SK-N-SH treated with all-trans-retinoic acid at 6 μM for 48 hours (cell line): ENCODE results near the gene ZNF527.

Experiments used
- ATAC-seq: fragments of 200-7000 bp; cut with Tn5 transposase; 3 replicates; pipeline ENCODE4 v1.9.1; 2020; ENCODE audit warnings: mild to moderate bottlenecking, moderate library complexity
- ARNTL ChIP-seq: fragments of 450-650 bp; formaldehyde crosslinking; IDR thresholded peaks from 2 replicates; pipeline ENCODE4 v1.5.0; 2020; ENCODE audit warnings: low read depth, mild to moderate bottlenecking, moderate library complexity, borderline replicate concordance
- BACH2 ChIP-seq: fragments of 250-450 bp; sonication (Bioruptor Pico); IDR thresholded peaks from 2 replicates; pipeline ENCODE4 v1.9.0; 2021; ENCODE audit warnings: mild to moderate bottlenecking, borderline replicate concordance
- CREB5 ChIP-seq: fragments of 250-450 bp; sonication (Bioruptor Pico); IDR thresholded peaks from 2 replicates; pipeline ENCODE4 v1.5.1; 2020; ENCODE audit warnings: low read depth, mild to moderate bottlenecking, moderate library complexity
- CSDC2 ChIP-seq: fragments of 250-450 bp; sonication (Bioruptor Pico); IDR thresholded peaks from 2 replicates; pipeline ENCODE4 v1.5.0; 2020; ENCODE audit warnings: mild to moderate bottlenecking, moderate library complexity
- CSRNP3 ChIP-seq: fragments of 250-450 bp; sonication (Bioruptor Pico); IDR thresholded peaks from 2 replicates; pipeline ENCODE4 v1.5.1; 2021; ENCODE audit warnings: mild to moderate bottlenecking, moderate library complexity
- ESRRG ChIP-seq: fragments of 250-450 bp; sonication (Bioruptor Pico); IDR thresholded peaks from 2 replicates; pipeline ENCODE4 v1.6.1; 2021; ENCODE audit warnings: mild to moderate bottlenecking
- GLIS3 ChIP-seq: fragments of 250-450 bp; sonication (Bioruptor Pico); IDR thresholded peaks from 2 replicates; pipeline ENCODE4 v1.5.0; 2020; ENCODE audit warnings: mild to moderate bottlenecking, moderate library complexity
- ISL1 ChIP-seq: fragments of 250-450 bp; sonication (Bioruptor Pico); IDR thresholded peaks from 2 replicates; pipeline ENCODE4 v2.1.2; 2022; ENCODE audit warnings: mild to moderate bottlenecking, moderate library complexity
- PATZ1 ChIP-seq: fragments of 250-450 bp; sonication (Bioruptor Pico); IDR thresholded peaks from 2 replicates; pipeline ENCODE4 v1.8.0; 2020; ENCODE audit warnings: mild to moderate bottlenecking, moderate library complexity, borderline replicate concordance
- POU6F1 ChIP-seq: fragments of 250-450 bp; sonication (Bioruptor Pico); IDR thresholded peaks from 2 replicates; pipeline ENCODE4 v1.8.0; 2021; ENCODE audit warnings: low read depth, mild to moderate bottlenecking, moderate library complexity, borderline replicate concordance
- PPARA ChIP-seq: fragments of 250-450 bp; sonication (Bioruptor Pico); IDR thresholded peaks from 2 replicates; pipeline ENCODE4 v1.5.0; 2020; ENCODE audit warnings: mild to moderate bottlenecking, borderline replicate concordance
- RARB ChIP-seq: fragments of 250-450 bp; sonication (Bioruptor Pico); IDR thresholded peaks from 2 replicates; pipeline ENCODE4 v1.8.0; 2021; ENCODE audit warnings: mild to moderate bottlenecking, moderate library complexity
- SNAI2 ChIP-seq: fragments of 250-450 bp; sonication (Bioruptor Pico); IDR thresholded peaks from 2 replicates; pipeline ENCODE4 v1.5.0; 2020; ENCODE audit warnings: mild to moderate bottlenecking, moderate library complexity
- TCF4 ChIP-seq: fragments of 250-450 bp; sonication (Bioruptor Pico); IDR thresholded peaks from 2 replicates; pipeline ENCODE4 v1.8.0; 2021; ENCODE audit warnings: mild to moderate bottlenecking, moderate library complexity, borderline replicate concordance
- TOX ChIP-seq: fragments of 250-450 bp; sonication (Bioruptor Pico); IDR thresholded peaks from 2 replicates; pipeline ENCODE4 v1.8.0; 2021; ENCODE audit warnings: mild to moderate bottlenecking, moderate library complexity, borderline replicate concordance
- ZFP3 ChIP-seq: fragments of 250-450 bp; sonication (Bioruptor Pico); IDR thresholded peaks from 2 replicates; pipeline ENCODE4 v1.5.0; 2020; ENCODE audit warnings: mild to moderate bottlenecking, moderate library complexity
- ZFP30 ChIP-seq: fragments of 450-650 bp; formaldehyde crosslinking; IDR thresholded peaks from 2 replicates; pipeline ENCODE4 v1.5.0; 2022; ENCODE audit warnings: mild to moderate bottlenecking, moderate library complexity
- ZNF565 ChIP-seq: fragments of 450-650 bp; formaldehyde crosslinking; conservative IDR thresholded peaks from 2 replicates; pipeline ENCODE4 v1.5.0; 2020; ENCODE audit warnings: low read depth, mild to moderate bottlenecking, moderate library complexity
- ZNF8 ChIP-seq: fragments of 450-650 bp; formaldehyde crosslinking; IDR thresholded peaks from 2 replicates; pipeline ENCODE4 v1.5.0; 2020; ENCODE audit warnings: mild to moderate bottlenecking, moderate library complexity
- TF ChIP-seq, protein P1 (sequence below): fragments of 250-450 bp; sonication (Bioruptor Pico); IDR thresholded peaks from 2 replicates; pipeline ENCODE4 v1.5.0; 2020; ENCODE audit warnings: mild to moderate bottlenecking, moderate library complexity

ZNF527 gene

GRCh38 chr19:37333457-37333856, 37.4 kb upstream of the ZNF527 start:
- no peak for ATAC-seq
- TF ChIP-seq CREB5 (CRISPR knock-in tag) (no peak), ZNF8 (CRISPR knock-in tag) (no peak), PATZ1 (no peak), ZNF565 (CRISPR knock-in tag) (no peak), CSDC2 (no peak), ISL1 (CRISPR knock-in tag) (no peak), POU6F1 (CRISPR knock-in tag) (no peak)
- TF ChIP-seq, protein P1, sequence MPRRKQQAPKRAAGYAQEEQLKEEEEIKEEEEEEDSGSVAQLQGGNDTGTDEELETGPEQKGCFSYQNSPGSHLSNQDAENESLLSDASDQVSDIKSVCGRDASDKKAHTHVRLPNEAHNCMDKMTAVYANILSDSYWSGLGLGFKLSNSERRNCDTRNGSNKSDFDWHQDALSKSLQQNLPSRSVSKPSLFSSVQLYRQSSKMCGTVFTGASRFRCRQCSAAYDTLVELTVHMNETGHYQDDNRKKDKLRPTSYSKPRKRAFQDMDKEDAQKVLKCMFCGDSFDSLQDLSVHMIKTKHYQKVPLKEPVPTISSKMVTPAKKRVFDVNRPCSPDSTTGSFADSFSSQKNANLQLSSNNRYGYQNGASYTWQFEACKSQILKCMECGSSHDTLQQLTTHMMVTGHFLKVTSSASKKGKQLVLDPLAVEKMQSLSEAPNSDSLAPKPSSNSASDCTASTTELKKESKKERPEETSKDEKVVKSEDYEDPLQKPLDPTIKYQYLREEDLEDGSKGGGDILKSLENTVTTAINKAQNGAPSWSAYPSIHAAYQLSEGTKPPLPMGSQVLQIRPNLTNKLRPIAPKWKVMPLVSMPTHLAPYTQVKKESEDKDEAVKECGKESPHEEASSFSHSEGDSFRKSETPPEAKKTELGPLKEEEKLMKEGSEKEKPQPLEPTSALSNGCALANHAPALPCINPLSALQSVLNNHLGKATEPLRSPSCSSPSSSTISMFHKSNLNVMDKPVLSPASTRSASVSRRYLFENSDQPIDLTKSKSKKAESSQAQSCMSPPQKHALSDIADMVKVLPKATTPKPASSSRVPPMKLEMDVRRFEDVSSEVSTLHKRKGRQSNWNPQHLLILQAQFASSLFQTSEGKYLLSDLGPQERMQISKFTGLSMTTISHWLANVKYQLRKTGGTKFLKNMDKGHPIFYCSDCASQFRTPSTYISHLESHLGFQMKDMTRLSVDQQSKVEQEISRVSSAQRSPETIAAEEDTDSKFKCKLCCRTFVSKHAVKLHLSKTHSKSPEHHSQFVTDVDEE (CRISPR knock-in tag): no peak
- TF ChIP-seq, all 23 proteins: peak for 0

GRCh38 chr19:37334179-37335071, 36.5 kb upstream of the ZNF527 start:
- peak; percentile 98 for ATAC-seq
- TF ChIP-seq ESRRG (no peak), ZFP3 (CRISPR knock-in tag) (no peak), RARB (CRISPR knock-in tag) (no peak), CSRNP3 (CRISPR knock-in tag) (no peak), BACH2 (CRISPR knock-in tag) (no peak), ARNTL (no peak), TOX (no peak), SNAI2 (CRISPR knock-in tag) (no peak), PATZ1 (no peak)

GRCh38 chr19:37342753-37343152, 28.1 kb upstream of the ZNF527 start:
- no peak for ATAC-seq
- no peak for TF ChIP-seq RARB (CRISPR knock-in tag)
- no peak for TF ChIP-seq ARNTL
- TF ChIP-seq CSDC2: no peak
- no peak for TF ChIP-seq PATZ1
- no peak for TF ChIP-seq CSRNP3 (CRISPR knock-in tag)
- TF ChIP-seq ZFP3 (CRISPR knock-in tag): no peak
- TF ChIP-seq SNAI2 (CRISPR knock-in tag): no peak
- TF ChIP-seq ZNF565 (CRISPR knock-in tag): no peak
- no peak for TF ChIP-seq TCF4
- no peak for TF ChIP-seq GLIS3 (CRISPR knock-in tag)
- no peak for TF ChIP-seq ZNF8 (CRISPR knock-in tag)
- no peak for TF ChIP-seq PPARA (CRISPR knock-in tag)
- no peak for TF ChIP-seq ZFP30 (CRISPR knock-in tag)
- TF ChIP-seq CREB5 (CRISPR knock-in tag): no peak
